Measurements from ENCODE around the gene C8A. TPM values are rescaled to one million over a fixed set of nuclear protein-coding genes. Genes with fewer than 3 reads are reported as not detected.
A peak's percentile ranks its signal among the peaks of the same experiment; 100 is the strongest.

Gene C8A
- total RNA-seq, 4 donors from 2014 or later: not detected

- Histone ChIP-seq H3K9me3 (peaks cover 0 to 7% (median 3%) of the 10 kb centered on the region in 4 donors), H3K27ac (replicated peaks in 1 of 4) (no peak overlapping the region), H3K4me1 (no peaks in the 10 kb centered on the region), H3K27me3 (no peaks in the 10 kb centered on the region), H3K36me3 (no peaks in the 10 kb centered on the region), H3K4me3 (no peak overlapping the region)
- WGBS: 80% methylated on average over 1 of the region's 3 CpGs
- intact Hi-C loops (cut with DNase I): no loop called here
- no peak for TF ChIP-seq POLR2A (IDR thresholded peaks at IDR 0.05; ENCODE audit: low read depth)
- no peak for TF ChIP-seq POLR2AphosphoS5 (IDR thresholded peaks at IDR 0.05)
- TF ChIP-seq EP300 (IDR thresholded peaks at IDR 0.05): no peak
- TF ChIP-seq CTCF (IDR thresholded peaks at IDR 0.05): no peak
- DNase-seq (ENCODE audit: extremely low spot score): no peak
Observed at GRCh38 chr1:56838759-56839158, 15.8 kb upstream of the C8A start.

- 89% methylated on average over 3 of the region's 3 CpGs for WGBS
- Histone ChIP-seq H3K27ac (replicated peaks in 1 of 4) (no peak overlapping the region), H3K27me3 (peaks cover 0 to 12% (median 0%) of the 10 kb centered on the region in 4 donors), H3K36me3 (no peaks in the 10 kb centered on the region), H3K9me3 (peaks cover 0 to 7% (median 3%) of the 10 kb centered on the region in 4 donors), H3K4me3 (no peak overlapping the region), H3K4me1 (no peaks in the 10 kb centered on the region)
- intact Hi-C loops (cut with DNase I): no loop called here
- TF ChIP-seq POLR2AphosphoS5 (IDR thresholded peaks at IDR 0.05): no peak
- TF ChIP-seq POLR2A (IDR thresholded peaks at IDR 0.05; ENCODE audit: low read depth): no peak
- no peak for TF ChIP-seq EP300 (IDR thresholded peaks at IDR 0.05)
- no peak for TF ChIP-seq CTCF (IDR thresholded peaks at IDR 0.05)
- DNase-seq (ENCODE audit: extremely low spot score): peak; percentile 37
Observed at GRCh38 chr1:56843544-56843943, 11.1 kb upstream of the C8A start.

- WGBS: 83% methylated on average over 9 of the region's 9 CpGs
- peak; percentile 89 for DNase-seq (ENCODE audit: extremely low spot score)
- no peak overlapping the region for H3K4me3 ChIP-seq
- H3K9me3 ChIP-seq: peaks cover 0 to 4% (median 2%) of the 10 kb centered on the region in 4 donors
- H3K27me3 ChIP-seq: peaks cover 0 to 12% (median 0%) of the 10 kb centered on the region in 4 donors
- intact Hi-C loops (cut with DNase I): no loop called here
- H3K4me1 ChIP-seq: no peaks in the 10 kb centered on the region
- TF ChIP-seq EP300 (IDR thresholded peaks at IDR 0.05) (no peak), POLR2A (IDR thresholded peaks at IDR 0.05; ENCODE audit: low read depth) (no peak), CTCF (IDR thresholded peaks at IDR 0.05) (no peak), POLR2AphosphoS5 (IDR thresholded peaks at IDR 0.05) (no peak)
- no peaks in the 10 kb centered on the region for H3K36me3 ChIP-seq
- H3K27ac ChIP-seq (replicated peaks in 1 of 4): no peak overlapping the region
Observed at GRCh38 chr1:56844545-56845136, 10.0 kb upstream of the C8A start.

- no peak for TF ChIP-seq CTCF (IDR thresholded peaks at IDR 0.05)
- no peak for TF ChIP-seq POLR2AphosphoS5 (IDR thresholded peaks at IDR 0.05)
- no peak for TF ChIP-seq POLR2A (IDR thresholded peaks at IDR 0.05; ENCODE audit: low read depth)
- no peak for TF ChIP-seq EP300 (IDR thresholded peaks at IDR 0.05)
- no peaks in the 10 kb centered on the region for H3K36me3 ChIP-seq
- 74% methylated on average over 2 of the region's 3 CpGs for WGBS
- intact Hi-C loops (cut with DNase I): no loop called here
- H3K9me3 ChIP-seq: no peaks in the 10 kb centered on the region
- no peaks in the 10 kb centered on the region for H3K4me1 ChIP-seq
- H3K27me3 ChIP-seq: peaks cover 0 to 12% (median 0%) of the 10 kb centered on the region in 4 donors
- no peak overlapping the region for H3K27ac ChIP-seq (replicated peaks in 1 of 4)
- H3K4me3 ChIP-seq: no peak overlapping the region
- DNase-seq (ENCODE audit: extremely low spot score): peak; percentile 83
Observed at GRCh38 chr1:56845343-56845742, 9.3 kb upstream of the C8A start.

GRCh38 chr1:56849750-56850149 is 4.8 kb upstream of the C8A start:
- no peaks in the 10 kb centered on the region for H3K36me3 ChIP-seq
- no peak overlapping the region for H3K4me3 ChIP-seq
- WGBS: 72% methylated on average over 7 of the region's 7 CpGs
- no peak overlapping the region for H3K27ac ChIP-seq (replicated peaks in 1 of 4)
- TF ChIP-seq EP300 (IDR thresholded peaks at IDR 0.05) (no peak), POLR2A (IDR thresholded peaks at IDR 0.05; ENCODE audit: low read depth) (no peak), CTCF (IDR thresholded peaks at IDR 0.05) (no peak)
- intact Hi-C loops (cut with DNase I): no loop called here
- no peak for DNase-seq (ENCODE audit: extremely low spot score)
- H3K9me3 ChIP-seq: no peaks in the 10 kb centered on the region
- no peaks in the 10 kb centered on the region for H3K4me1 ChIP-seq
- H3K27me3 ChIP-seq: peaks cover 0 to 12% (median 0%) of the 10 kb centered on the region in 4 donors

Measured in esophagus muscularis mucosa (tissue), 4 donors.